AG04449 (cell line): Measurements from ENCODE around the gene ZFHX3.

Source experiments
- CTCF ChIA-PET: fragments of 350-600 bp; formaldehyde crosslinking; extraction: SDS; loops from one replicate; lab custom pipeline; 2021; ENCODE audit warnings: antibody characterized with exemption; lab: Yijun Ruan, JAX
- POLR2A ChIA-PET: fragments of 400-600, 350-600 bp; formaldehyde crosslinking; extraction: SDS; loops from one replicate; lab custom pipeline; 2020; ENCODE audit warnings: antibody characterized with exemption, inconsistent platforms; lab: Yijun Ruan, JAX
- DNase-seq: peaks from one replicate; pipeline ENCODE4 v3.0.0-alpha.2; 2010; ENCODE audit warnings: low read depth, low spot score
- H3K4me3 ChIP-seq: 2 replicates; pipeline ENCODE4 v1.5.1; 2011; ENCODE audit warnings: low read depth, mild to moderate bottlenecking, control low read depth, low read length
- CTCF ChIP-seq: IDR thresholded peaks from one replicate; pipeline ENCODE4 v1.5.1; 2011; ENCODE audit warnings: mild to moderate bottlenecking, moderate library complexity, low read length, control low read depth, inconsistent platforms; ENCODE audit not compliant: insufficient read depth; ENCODE audit errors: missing control alignments

The ZFHX3 gene

DNA sequence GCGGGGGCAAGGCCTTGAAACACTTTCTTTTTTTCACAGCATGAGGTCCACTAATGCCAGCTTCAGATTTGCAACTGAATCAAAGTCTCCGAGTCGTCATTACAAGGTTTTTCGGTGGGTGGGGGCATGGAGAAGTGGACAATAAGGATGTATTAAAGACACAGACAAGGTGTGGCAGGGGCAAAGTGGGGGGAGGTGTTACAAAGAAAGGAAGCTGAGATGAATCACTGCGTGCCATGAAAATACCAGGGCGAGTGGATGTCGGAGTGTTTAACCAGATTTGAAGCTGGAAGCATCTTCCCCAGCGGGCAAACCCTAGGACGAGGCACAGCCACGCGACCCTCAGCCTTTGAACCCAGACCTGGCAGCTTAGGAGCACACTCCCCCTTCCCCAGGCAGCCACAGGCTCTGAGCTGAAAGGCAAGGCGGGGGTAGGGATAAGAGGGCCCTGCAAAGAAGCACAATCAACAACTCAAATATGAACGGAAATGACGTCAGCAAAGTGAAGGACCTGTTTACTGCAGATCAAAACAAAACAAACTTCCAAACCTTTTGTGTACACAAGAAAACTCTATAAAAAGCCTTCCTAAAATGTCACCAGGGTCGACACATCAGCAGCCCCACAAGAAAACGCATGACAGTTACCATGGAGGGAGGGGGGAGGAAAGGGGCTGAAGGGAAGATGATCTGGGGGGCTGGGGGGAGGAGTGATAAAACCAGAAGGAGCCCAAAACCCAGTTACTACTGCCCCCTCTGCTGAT, 5.6 kb upstream of the ZFHX3 start:
- POLR2A ChIA-PET, result interaction anchor here (0.9 to 1.2 kb wide), 3 partner anchors 9 to 101 kb away, joined by 3 to 4 read pairs (median 3); no protein-coding TSS in a partner anchor
- H3K4me3 ChIP-seq, result no peak overlapping the region
- CTCF ChIA-PET, result interaction anchor here (0.8 to 1.8 kb wide), 5 partner anchors 73 to 929 kb away, joined by 3 to 5 read pairs (median 3); no protein-coding TSS in a partner anchor
- no peak for TF ChIP-seq CTCF
- DNase-seq, result no peak

DNA sequence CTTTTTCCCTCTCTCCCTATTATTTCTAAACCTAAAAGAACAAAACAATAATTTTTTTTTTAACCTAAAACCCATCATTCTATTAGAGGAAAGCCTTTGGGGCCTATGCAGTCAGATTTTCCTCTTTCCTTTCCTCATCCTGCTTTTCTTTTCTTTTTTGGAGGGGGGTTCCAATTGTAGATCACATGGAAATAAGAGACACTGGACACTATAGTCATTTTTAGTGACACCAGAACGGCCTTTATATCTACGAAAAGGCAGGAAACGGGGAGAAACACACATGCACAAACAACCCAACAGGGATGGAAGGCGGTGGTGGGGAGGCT, 5.1 kb upstream of the ZFHX3 start:
- DNase-seq, result no peak
- TF ChIP-seq CTCF, result no peak
- ChIA-PET CTCF (interaction anchor here (0.8 to 1.8 kb wide), 3 partner anchors 123 to 929 kb away, joined by 3 to 5 read pairs (median 3); no protein-coding TSS in a partner anchor), POLR2A (interaction anchor here (0.9 to 1.2 kb wide), 2 partner anchors 9 to 16 kb away, joined by 3 read pairs; no protein-coding TSS in a partner anchor)
- no peak overlapping the region for H3K4me3 ChIP-seq

GRCh38 chr16:73052576-73052975, 4.6 kb upstream of the ZFHX3 start:
- POLR2A ChIA-PET, result interaction anchor here (0.6 to 1.2 kb wide), 2 partner anchors 16 to 266 kb away, joined by 3 read pairs; no protein-coding TSS in a partner anchor
- CTCF ChIA-PET, result interaction anchor here (1.2 kb wide), 1 partner anchor 928 kb away, joined by 3 read pairs; no protein-coding TSS in a partner anchor
- H3K4me3 ChIP-seq, result no peak overlapping the region
- no peak for DNase-seq
- no peak for TF ChIP-seq CTCF

DNA sequence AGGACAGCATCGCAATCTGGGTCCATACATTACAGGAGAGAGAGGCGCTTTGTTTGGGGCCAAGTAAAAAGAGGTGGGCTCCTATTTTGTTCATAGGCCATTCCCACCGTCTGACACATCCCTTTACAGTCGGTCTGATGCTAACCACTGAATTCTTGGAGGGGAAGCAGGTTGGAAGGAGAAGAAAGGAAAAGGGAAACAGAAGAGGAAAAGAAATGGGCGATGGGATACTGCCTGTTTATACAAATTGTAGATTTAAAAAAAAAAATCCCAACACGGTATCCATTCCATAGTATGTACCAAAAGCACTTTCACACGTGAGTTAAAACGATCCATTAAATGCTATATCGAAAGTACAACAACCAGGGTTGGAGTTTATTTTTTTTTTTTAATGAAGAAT, 4.0 kb upstream of the ZFHX3 start:
- no peak overlapping the region for H3K4me3 ChIP-seq
- POLR2A ChIA-PET, result no interaction called here
- no peak for TF ChIP-seq CTCF
- CTCF ChIA-PET, result interaction anchor here (1.0 to 2.5 kb wide), 4 partner anchors 16 to 549 kb away, joined by 4 to 9 read pairs (median 6); no protein-coding TSS in a partner anchor
- no peak for DNase-seq

DNA sequence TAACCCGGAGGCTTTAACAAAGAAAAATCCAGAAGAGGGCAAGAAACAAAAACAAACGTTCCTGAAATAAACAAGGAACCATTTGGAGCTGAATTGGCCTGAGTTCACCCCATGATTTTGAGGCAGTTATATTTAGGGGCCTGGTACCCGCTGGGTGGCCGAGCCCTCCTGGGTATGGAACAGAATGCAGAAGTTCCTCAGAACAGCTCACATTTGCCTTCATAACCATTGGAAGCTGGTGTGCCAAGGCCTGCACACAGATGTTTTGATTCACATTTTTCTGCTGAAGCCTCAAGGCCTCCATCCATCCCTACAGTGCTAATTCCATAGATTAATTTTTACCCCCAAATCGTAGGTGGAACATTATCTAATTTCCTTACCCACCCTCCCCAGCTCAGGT, 3.3 kb upstream of the ZFHX3 start:
- CTCF ChIA-PET, result interaction anchor here (1.0 to 2.5 kb wide), 5 partner anchors 17 to 549 kb away, joined by 4 to 9 read pairs (median 4); no protein-coding TSS in a partner anchor
- POLR2A ChIA-PET, result no interaction called here

More for the DNA sequence above, 3.3 kb upstream of the ZFHX3 start:
- no peak for DNase-seq
- no peak overlapping the region for H3K4me3 ChIP-seq
- TF ChIP-seq CTCF, result no peak
